GM23338 (cell line): Measurements from ENCODE around the gene ARID4B. TPM values are rescaled to one million over a fixed set of nuclear protein-coding genes. Genes with fewer than 3 reads are reported as not detected.

Experiments
- ATAC-seq: fragments of 200-7000 bp; cut with Tn5 transposase; 3 replicates; pipeline ENCODE4 v1.9.1; 2020
- DNase-seq: peaks from one replicate; pipeline ENCODE4 v3.0.0-alpha.2; 2015; ENCODE audit warnings: low spot score
- H2AFZ ChIP-seq: fragments of 200-600 bp; sonication (generic); 2 replicates; pipeline ENCODE4 v1.8.0; 2016; ENCODE audit warnings: antibody characterized with exemption, mild to moderate bottlenecking, moderate library complexity
- H3F3A ChIP-seq: fragments of 200-600 bp; sonication (generic); replicated peaks from 2 replicates; pipeline ENCODE4 v1.8.0; 2017; ENCODE audit warnings: antibody characterized with exemption, mixed run types, low read depth
- H3K27ac ChIP-seq: fragments of 200-600 bp; sonication (generic); 2 replicates; pipeline ENCODE4 v1.6.1; 2016; ENCODE audit warnings: low read depth
- H3K27me3 ChIP-seq: fragments of 200-600 bp; sonication (generic); 2 replicates; pipeline ENCODE4 v1.8.0; 2016; ENCODE audit warnings: mild to moderate bottlenecking, mixed run types, moderate library complexity; ENCODE audit not compliant: insufficient read depth
- H3K36me3 ChIP-seq: fragments of 200-600 bp; sonication (generic); 2 replicates; pipeline ENCODE4 v1.8.0; 2016; ENCODE audit warnings: mild to moderate bottlenecking; ENCODE audit not compliant: insufficient read depth
- H3K4me1 ChIP-seq: fragments of 200-600 bp; sonication (generic); 2 replicates; pipeline ENCODE4 v1.8.0; 2016; ENCODE audit warnings: mild to moderate bottlenecking, moderate library complexity; ENCODE audit not compliant: insufficient read depth
- H3K4me2 ChIP-seq: fragments of 200-600 bp; sonication (generic); 2 replicates; pipeline ENCODE4 v1.7.1; 2017; ENCODE audit warnings: mixed run types
- H3K4me3 ChIP-seq: fragments of 200-600 bp; sonication (generic); 2 replicates; pipeline ENCODE4 v1.6.1; 2016; ENCODE audit warnings: mixed run types
- H3K79me2 ChIP-seq: fragments of 200-600 bp; sonication (generic); replicated peaks from 2 replicates; pipeline ENCODE4 v1.8.0; 2017; ENCODE audit warnings: mild to moderate bottlenecking; ENCODE audit not compliant: insufficient read depth
- H3K9me2 ChIP-seq: fragments of 200-600 bp; sonication (generic); 2 replicates; pipeline ENCODE4 v1.8.0; 2017; ENCODE audit not compliant: insufficient read depth
- H4K20me1 ChIP-seq: fragments of 200-600 bp; sonication (generic); replicated peaks from 2 replicates; pipeline ENCODE4 v1.8.0; 2017; ENCODE audit warnings: mild to moderate bottlenecking; ENCODE audit not compliant: insufficient read depth
- H3K27ac Mint-ChIP-seq: 2 replicates; pipeline ENCODE4 v1.8.0; 2020; ENCODE audit warnings: inconsistent platforms, mild to moderate bottlenecking, moderate library complexity, mixed read lengths
- H3K27me3 Mint-ChIP-seq: 3 replicates; pipeline ENCODE4 v1.8.0; 2022; ENCODE audit warnings: low read depth, mild to moderate bottlenecking, moderate library complexity, mixed read lengths, inconsistent platforms; ENCODE audit not compliant: insufficient read depth, poor library complexity
- H3K36me3 Mint-ChIP-seq: 3 replicates; pipeline ENCODE4 v1.8.0; 2021; ENCODE audit warnings: low read depth, mild to moderate bottlenecking, inconsistent platforms, moderate library complexity, mixed read lengths
- H3K4me1 Mint-ChIP-seq: 3 replicates; pipeline ENCODE4 v1.8.0; 2020; ENCODE audit warnings: mild to moderate bottlenecking, inconsistent platforms, mixed read lengths
- H3K4me3 Mint-ChIP-seq: 3 replicates; pipeline ENCODE4 v1.8.0; 2021; ENCODE audit warnings: moderate library complexity, mild to moderate bottlenecking, inconsistent platforms, mixed read lengths
- H3K9me3 Mint-ChIP-seq: 3 replicates; pipeline ENCODE4 v1.8.0; 2020; ENCODE audit warnings: moderate library complexity, mild to moderate bottlenecking, inconsistent platforms, mixed read lengths
- CREB1 ChIP-seq: fragments of 250-450 bp; sonication (Bioruptor Pico); IDR thresholded peaks from 2 replicates; pipeline ENCODE4 v1.5.0; 2020; ENCODE audit warnings: low read depth, mild to moderate bottlenecking, moderate library complexity
- CTCF ChIP-seq, 2 experiments: fragments of 200-600 bp in 1 of 2; sonication (generic) in 1 of 2; conservative IDR thresholded peaks; 2 replicates each; pipeline versions ENCODE4 v1.5.1 to v1.6.1; 2016 to 2017; ENCODE audit warnings: antibody characterized with exemption in 2 of 2, low read depth in 2 of 2, mild to moderate bottlenecking in 2 of 2, moderate library complexity in 1 of 2
- ETS1 ChIP-seq: IDR thresholded peaks from 2 replicates; pipeline ENCODE4 v1.6.1; 2016; ENCODE audit warnings: antibody characterized with exemption
- EZH2 ChIP-seq: fragments of 200-600 bp; sonication (generic); IDR thresholded peaks from one replicate; pipeline ENCODE4 v1.8.0; 2017; ENCODE audit warnings: antibody characterized with exemption, mild to moderate bottlenecking, low read depth; ENCODE audit not compliant: unreplicated experiment
- EZH2phosphoT487 ChIP-seq: fragments of 200-600 bp; sonication (generic); IDR thresholded peaks from one replicate; pipeline ENCODE4 v1.8.1; 2018; ENCODE audit warnings: antibody characterized with exemption; ENCODE audit not compliant: unreplicated experiment
- JUNB ChIP-seq: IDR thresholded peaks from one replicate; pipeline ENCODE4 v1.6.1; 2016; ENCODE audit warnings: antibody characterized with exemption; ENCODE audit not compliant: unreplicated experiment
- NANOG ChIP-seq: IDR thresholded peaks from 2 replicates; pipeline ENCODE4 v1.6.1; 2016; ENCODE audit warnings: antibody characterized with exemption, borderline replicate concordance
- POLR2AphosphoS5 ChIP-seq: IDR thresholded peaks from 2 replicates; pipeline ENCODE4 v1.6.1; 2016; ENCODE audit warnings: antibody characterized with exemption, low read depth
- REST ChIP-seq: IDR thresholded peaks from one replicate; pipeline ENCODE4 v1.6.1; 2018; ENCODE audit warnings: antibody characterized with exemption; ENCODE audit not compliant: unreplicated experiment
- STAT1 ChIP-seq: IDR thresholded peaks from one replicate; pipeline ENCODE4 v1.6.1; 2016; ENCODE audit warnings: antibody characterized with exemption; ENCODE audit not compliant: unreplicated experiment
- ZNF114 ChIP-seq: fragments of 250-450 bp; sonication (Bioruptor Pico); IDR thresholded peaks from 2 replicates; pipeline ENCODE4 v1.5.0; 2020; ENCODE audit warnings: mild to moderate bottlenecking, moderate library complexity
- ZNF331 ChIP-seq: fragments of 250-450 bp; sonication (Bioruptor Pico); IDR thresholded peaks from 2 replicates; pipeline ENCODE4 v1.5.0; 2020; ENCODE audit warnings: low read depth, mild to moderate bottlenecking, moderate library complexity
- ZNF462 ChIP-seq: fragments of 250-450 bp; sonication (Bioruptor Pico); IDR thresholded peaks from 2 replicates; pipeline ENCODE4 v1.5.0; 2020; ENCODE audit warnings: mild to moderate bottlenecking, moderate library complexity
- polyA plus RNA-seq: library from polyadenylated mRNA; unstranded; fragments of >200 nt; fragmentation: Nextera tagmentation; extraction: Ambion mirVana; gene quantifications from 2 replicates; pipeline ENCODE4 v1.2.1, GENCODE V29; 2016
- total RNA-seq: library from RNA; depleted of rRNA; stranded (reverse); fragments of >200 nt; shearing (Covaris generic); gene quantifications from 2 replicates; pipeline ENCODE4 v1.2.3, GENCODE V29; 2014

Gene ARID4B
- total and polyA plus RNA-seq, 2 experiments from 2014 or later = 25.1 to 59.8 TPM

DNA sequence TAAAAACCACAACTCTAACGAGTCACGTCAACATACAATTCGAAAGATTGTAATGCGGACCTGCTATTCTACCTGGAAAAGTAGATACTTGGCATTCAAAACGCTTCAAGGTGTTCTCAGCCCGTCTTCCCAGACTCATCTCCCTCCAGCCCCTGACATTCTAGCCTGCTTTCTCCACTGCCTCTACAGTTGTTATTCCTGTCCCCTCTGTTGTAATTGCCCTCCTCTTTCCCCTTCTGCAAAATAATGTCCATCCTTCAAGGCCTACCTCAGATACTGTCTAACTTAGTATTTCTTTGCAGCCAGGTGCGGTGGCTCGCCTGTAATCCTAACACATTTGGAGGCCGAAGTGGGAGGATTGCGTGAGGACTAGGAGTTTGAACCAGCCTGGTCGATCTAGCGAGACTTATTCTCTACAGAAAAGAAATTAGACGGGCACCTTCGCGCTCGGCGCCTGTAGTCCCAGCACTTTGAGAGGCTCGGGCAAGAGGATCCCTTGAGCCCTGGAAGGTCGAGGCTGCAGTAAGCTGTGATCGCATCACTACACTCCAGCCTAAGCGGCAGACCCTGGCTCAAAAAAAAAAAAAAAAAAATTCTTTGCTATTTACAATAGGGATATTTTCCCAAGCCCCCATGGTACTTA, 166.2 kb downstream of the ARID4B start:
- H3K27me3 ChIP-seq = no peaks in the 10 kb centered on the region
- Mint-ChIP-seq H3K4me1 (peaks cover 6% of the 10 kb centered on the region; the same call in 2 of the 3 replicates), H3K36me3 (peaks cover 16% of the 10 kb centered on the region; the same call in 2 of the 3 replicates), H3K27me3 (peaks cover 11% of the 10 kb centered on the region), H3K27ac (peak overlapping the region; percentile 95), H3K9me3 (no peaks in the 10 kb centered on the region), H3K4me3 (peak overlapping the region; percentile 95)
- peaks cover 34% of the 10 kb centered on the region for H3K79me2 ChIP-seq
- H3K27ac ChIP-seq = peak overlapping the region; percentile 22
- peak overlapping the region; percentile 40; the same call in 1 of the 2 replicates for H2AFZ ChIP-seq
- H3K4me3 ChIP-seq = peak overlapping the region; percentile 77
- DNase-seq = peak; percentile 26
- H3K36me3 ChIP-seq = peaks cover 20% of the 10 kb centered on the region
- no peaks in the 10 kb centered on the region; the same call in 1 of the 2 replicates for H3F3A ChIP-seq
- ATAC-seq = peak; percentile 38
- H4K20me1 ChIP-seq = peaks cover 13% of the 10 kb centered on the region; the same call in 1 of the 2 replicates
- no peaks in the 10 kb centered on the region for H3K9me2 ChIP-seq
- no peak for TF ChIP-seq EZH2phosphoT487
- no peak for TF ChIP-seq EZH2
- no peak for TF ChIP-seq POLR2AphosphoS5
- no peak for TF ChIP-seq ZNF462 (CRISPR knock-in tag)
- TF ChIP-seq ZNF331 (CRISPR knock-in tag) = no peak
- no peak for TF ChIP-seq REST
- TF ChIP-seq ETS1 = no peak
- TF ChIP-seq ZNF114 (CRISPR knock-in tag) = no peak
- TF ChIP-seq CTCF (conservative IDR thresholded peaks at IDR 0.05; ENCODE audit: low read depth in 2 of 2) = no peak
- no peak for TF ChIP-seq NANOG
- TF ChIP-seq STAT1 = no peak
- no peak for TF ChIP-seq JUNB
- no peak for TF ChIP-seq CREB1 (CRISPR knock-in tag)
- peaks cover 8% of the 10 kb centered on the region; the same call in 1 of the 2 replicates for H3K4me1 ChIP-seq
- peak overlapping the region; percentile 85 for H3K4me2 ChIP-seq
